ENCODE measurements around the gene PHTF2. TPM values are rescaled to one million over a fixed set of nuclear protein-coding genes. Genes with fewer than 3 reads are reported as not detected.

Gene PHTF2
- total RNA-seq: 10 to 100 TPM; 11.4 to 22.2 (median 14.6) TPM
- polyA plus RNA-seq: 10 to 100 TPM in 1 of 2 donors, 1 to 10 TPM in 1; 7.0 to 12.1 TPM
- long read RNA-seq, donor 1, partial matches to known transcripts: 18 of 31 reads
- long read RNA-seq, donor 1, other reads (novel, unspliced or antisense): 8 of 31 reads
- long read RNA-seq, donor 2, full-length matches to known transcripts: 5 of 12 reads
- long read RNA-seq, donor 2, partial matches to known transcripts: 7 of 12 reads
- long read RNA-seq, donor 2, other reads (novel, unspliced or antisense): 0 of 12 reads
- long read RNA-seq, donor 3, full-length matches to known transcripts: 12 of 17 reads
- long read RNA-seq, donor 3, partial matches to known transcripts: 2 of 17 reads
- long read RNA-seq, donor 3, other reads (novel, unspliced or antisense): 3 of 17 reads

GRCh38 chr7:77798394-77799077 is at the start of gene PHTF2, which contains the start of gene TMEM60:
TSS of gene PHTF2 (plus strand) at chr7:77798773.
TSS of gene TMEM60 (minus strand) at chr7:77798434. CDS start at chr7:77794373, 4,061 bp downstream.
- no peaks in the 10 kb centered on the region for H3K36me3 ChIP-seq
- DNase-seq: peak; percentile 98 to 99 (median 98)
- H3K4me1 ChIP-seq (ENCODE audit: insufficient read depth): peaks cover 9% of the 10 kb centered on the region
- TF ChIP-seq POLR2A (IDR thresholded peaks at IDR 0.05) (peak; percentile 58), EP300 (IDR thresholded peaks at IDR 0.05) (no peak)
- TF ChIP-seq, protein P1, sequence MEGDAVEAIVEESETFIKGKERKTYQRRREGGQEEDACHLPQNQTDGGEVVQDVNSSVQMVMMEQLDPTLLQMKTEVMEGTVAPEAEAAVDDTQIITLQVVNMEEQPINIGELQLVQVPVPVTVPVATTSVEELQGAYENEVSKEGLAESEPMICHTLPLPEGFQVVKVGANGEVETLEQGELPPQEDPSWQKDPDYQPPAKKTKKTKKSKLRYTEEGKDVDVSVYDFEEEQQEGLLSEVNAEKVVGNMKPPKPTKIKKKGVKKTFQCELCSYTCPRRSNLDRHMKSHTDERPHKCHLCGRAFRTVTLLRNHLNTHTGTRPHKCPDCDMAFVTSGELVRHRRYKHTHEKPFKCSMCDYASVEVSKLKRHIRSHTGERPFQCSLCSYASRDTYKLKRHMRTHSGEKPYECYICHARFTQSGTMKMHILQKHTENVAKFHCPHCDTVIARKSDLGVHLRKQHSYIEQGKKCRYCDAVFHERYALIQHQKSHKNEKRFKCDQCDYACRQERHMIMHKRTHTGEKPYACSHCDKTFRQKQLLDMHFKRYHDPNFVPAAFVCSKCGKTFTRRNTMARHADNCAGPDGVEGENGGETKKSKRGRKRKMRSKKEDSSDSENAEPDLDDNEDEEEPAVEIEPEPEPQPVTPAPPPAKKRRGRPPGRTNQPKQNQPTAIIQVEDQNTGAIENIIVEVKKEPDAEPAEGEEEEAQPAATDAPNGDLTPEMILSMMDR (IDR thresholded peaks at IDR 0.05): peak in 2 of 3 donors; percentile 58 to 70
- 0 to 1% (median 0%) methylated on average over 40 to 61 of the region's 61 CpGs for WGBS, 3 donors
- no peaks in the 10 kb centered on the region for H3K9me3 ChIP-seq
- H3K27me3 ChIP-seq: no peaks in the 10 kb centered on the region
- peak within 1 kb of the TSS; percentile 77 to 85 for H3K27ac ChIP-seq
- intact Hi-C loops (cut with DNase I): loop anchor here in 1 of 4 donors (10.0 kb wide), 1 partner anchor 1656 kb away; the partner anchor contains the start of gene MAGI2
- peak within 1 kb of the TSS; percentile 90 for H3K4me3 ChIP-seq

DNA sequence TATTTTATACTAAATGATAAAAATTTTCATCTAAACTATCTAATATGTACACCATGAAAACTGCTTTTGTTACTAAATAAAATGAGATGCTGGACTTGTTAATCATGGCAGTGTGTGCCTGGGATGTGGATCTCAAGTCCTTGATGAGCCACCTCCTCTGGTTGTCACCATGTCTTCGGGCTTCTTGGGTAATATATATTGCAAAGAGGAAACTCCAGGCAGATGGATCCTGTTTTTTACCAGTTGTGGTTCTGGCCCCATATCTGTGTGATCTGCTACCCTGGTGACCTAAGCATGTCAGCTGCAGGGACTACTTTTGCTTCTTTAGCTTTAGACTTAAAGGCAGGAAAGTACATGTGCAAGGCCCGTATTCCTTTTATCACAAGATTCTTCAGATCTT is 46.6 kb upstream of the PHTF2 start:
- Histone ChIP-seq H3K27ac (no peak overlapping the region), H3K27me3 (no peaks in the 10 kb centered on the region), H3K36me3 (no peaks in the 10 kb centered on the region), H3K4me1 (ENCODE audit: insufficient read depth) (no peaks in the 10 kb centered on the region), H3K9me3 (no peaks in the 10 kb centered on the region), H3K4me3 (no peak overlapping the region)
- 83 to 86% (median 84%) methylated on average over 2 of the region's 2 CpGs for WGBS, 3 donors
- DNase-seq: no peak
- TF ChIP-seq EP300 (IDR thresholded peaks at IDR 0.05) (no peak), POLR2A (IDR thresholded peaks at IDR 0.05) (no peak)
- TF ChIP-seq, protein P1 (IDR thresholded peaks at IDR 0.05): no peak
- intact Hi-C loops (cut with DNase I): no loop called here

GRCh38 chr7:77753173-77753572 is 45.4 kb upstream of the PHTF2 start:
- Histone ChIP-seq H3K9me3 (no peaks in the 10 kb centered on the region), H3K4me1 (ENCODE audit: insufficient read depth) (peaks cover 2% of the 10 kb centered on the region), H3K27ac (no peak overlapping the region), H3K27me3 (no peaks in the 10 kb centered on the region), H3K4me3 (no peak overlapping the region), H3K36me3 (no peaks in the 10 kb centered on the region)
- TF ChIP-seq EP300 (IDR thresholded peaks at IDR 0.05) (no peak), POLR2A (IDR thresholded peaks at IDR 0.05) (no peak)
- TF ChIP-seq, protein P1 (IDR thresholded peaks at IDR 0.05): no peak
- DNase-seq: no peak
- intact Hi-C loops (cut with DNase I): no loop called here
- 81 to 95% (median 82%) methylated on average over 1 of the region's 1 CpG for WGBS, 3 donors

DNA sequence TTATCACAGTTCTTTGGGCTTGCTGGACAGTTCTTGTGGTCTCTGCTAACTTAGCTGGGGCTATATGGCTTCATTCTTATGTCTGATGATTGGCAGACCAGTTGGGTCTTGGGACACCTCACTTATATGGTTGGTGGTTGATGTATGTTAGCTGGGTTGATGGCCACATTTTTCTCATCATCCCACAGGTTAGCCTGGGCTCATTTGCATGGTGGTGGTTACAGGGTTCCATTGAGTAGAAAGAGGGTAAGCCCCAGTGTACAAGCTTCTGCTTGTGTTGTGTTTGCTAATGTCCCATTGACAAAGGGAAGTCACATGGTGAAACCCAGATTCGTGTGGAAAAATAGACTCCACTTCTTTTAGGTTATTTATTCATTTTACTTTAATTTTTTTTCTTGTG is 41.0 kb upstream of the PHTF2 start:
- Histone ChIP-seq H3K27ac (no peak overlapping the region), H3K9me3 (no peaks in the 10 kb centered on the region), H3K4me1 (ENCODE audit: insufficient read depth) (peaks cover 2% of the 10 kb centered on the region), H3K36me3 (no peaks in the 10 kb centered on the region), H3K4me3 (no peak overlapping the region), H3K27me3 (no peaks in the 10 kb centered on the region)
- 24 to 41% (median 40%) methylated on average over 1 of the region's 1 CpG for WGBS, 3 donors
- no peak for TF ChIP-seq EP300 (IDR thresholded peaks at IDR 0.05)
- TF ChIP-seq POLR2A (IDR thresholded peaks at IDR 0.05): no peak
- TF ChIP-seq, protein P1 (IDR thresholded peaks at IDR 0.05): no peak
- DNase-seq: no peak
- intact Hi-C loops (cut with DNase I): loop anchor here (5.0 kb wide), 2 partner anchors 100 to 105 kb away; no protein-coding TSS in a partner anchor

Data from ovary (tissue), 10 donors.